H9 (cell line): ENCODE results near the gene LARP1. TPM values are rescaled to one million over a fixed set of nuclear protein-coding genes. Genes with fewer than 3 reads are reported as not detected.
A peak's percentile ranks its signal among the peaks of the same experiment; 100 is the strongest.

ENCODE experiments used
- DNase-seq: peaks from one replicate; pipeline ENCODE4 v3.0.0-alpha.2; 2017
- H2AFZ ChIP-seq: one replicate; pipeline ENCODE4 v1.6.1; 2013; ENCODE audit warnings: mild to moderate bottlenecking, low read length, control low read depth, moderate library complexity
- H2AK5ac ChIP-seq: 2 replicates; pipeline ENCODE4 v1.6.1; 2013; ENCODE audit warnings: low read length, control low read depth, mixed read lengths; ENCODE audit not compliant: insufficient read length
- H2BK120ac ChIP-seq: one replicate; pipeline ENCODE4 v1.6.1; 2013; ENCODE audit warnings: low read depth, mild to moderate bottlenecking, low read length, control low read depth, inconsistent platforms; ENCODE audit not compliant: poor library complexity, severe bottlenecking
- H2BK12ac ChIP-seq: 2 replicates; pipeline ENCODE4 v1.6.1; 2013; ENCODE audit warnings: low read length, control low read depth, mixed read lengths, low read depth; ENCODE audit not compliant: insufficient read length
- H2BK15ac ChIP-seq: 2 replicates; pipeline ENCODE4 v1.6.1; 2013; ENCODE audit warnings: low read depth, low read length, control low read depth
- H2BK20ac ChIP-seq: one replicate; pipeline ENCODE4 v1.6.1; 2013; ENCODE audit warnings: low read depth, mild to moderate bottlenecking, low read length, control low read depth, inconsistent platforms; ENCODE audit not compliant: poor library complexity, severe bottlenecking
- H2BK5ac ChIP-seq: 2 replicates; pipeline ENCODE4 v1.6.1; 2013; ENCODE audit warnings: low read length, control low read depth, mixed read lengths; ENCODE audit not compliant: insufficient read length
- H3K14ac ChIP-seq: 2 replicates; pipeline ENCODE4 v1.6.1; 2013; ENCODE audit warnings: low read length, control low read depth; ENCODE audit not compliant: insufficient read depth
- H3K18ac ChIP-seq: 2 replicates; pipeline ENCODE4 v1.6.1; 2013; ENCODE audit warnings: low read depth, mild to moderate bottlenecking, mixed read lengths, low read length, control low read depth; ENCODE audit not compliant: insufficient read length
- H3K23ac ChIP-seq: 2 replicates; pipeline ENCODE4 v1.6.1; 2013; ENCODE audit warnings: low read length, control low read depth, mixed read lengths, low read depth; ENCODE audit not compliant: insufficient read length
- H3K23me2 ChIP-seq: 2 replicates; pipeline ENCODE4 v1.6.1; 2013; ENCODE audit warnings: low read depth, mild to moderate bottlenecking, mixed read lengths, low read length, control low read depth; ENCODE audit not compliant: insufficient read length, poor library complexity, severe bottlenecking
- H3K27ac ChIP-seq: 2 replicates; pipeline ENCODE4 v1.5.1; 2013; ENCODE audit warnings: low read length, control low read depth, mixed read lengths, low read depth; ENCODE audit not compliant: insufficient read length
- H3K27me3 ChIP-seq: 2 replicates; pipeline ENCODE4 v1.6.1; 2013; ENCODE audit warnings: low read length, control low read depth, inconsistent platforms; ENCODE audit not compliant: insufficient read depth
- H3K4ac ChIP-seq: 2 replicates; pipeline ENCODE4 v1.6.1; 2013; ENCODE audit warnings: low read depth, mild to moderate bottlenecking, control low read depth, inconsistent platforms, low read length, moderate library complexity
- H3K4me1 ChIP-seq: 2 replicates; pipeline ENCODE4 v1.6.1; 2013; ENCODE audit warnings: low read length, control low read depth, inconsistent platforms; ENCODE audit not compliant: insufficient read depth
- H3K4me2 ChIP-seq: 2 replicates; pipeline ENCODE4 v1.6.1; 2013; ENCODE audit warnings: low read length, control low read depth, mixed read lengths; ENCODE audit not compliant: insufficient read length, insufficient read depth
- H3K56ac ChIP-seq: 2 replicates; pipeline ENCODE4 v1.6.1; 2013; ENCODE audit warnings: low read depth, mild to moderate bottlenecking, mixed read lengths, low read length, control low read depth; ENCODE audit not compliant: insufficient read length
- H3K79me1 ChIP-seq: 2 replicates; pipeline ENCODE4 v1.6.1; 2013; ENCODE audit warnings: low read depth, mild to moderate bottlenecking, moderate library complexity, low read length, control low read depth, inconsistent platforms; ENCODE audit not compliant: insufficient read depth, poor library complexity, severe bottlenecking
- H3K79me2 ChIP-seq: 2 replicates; pipeline ENCODE4 v1.6.1; 2013; ENCODE audit warnings: low read length, control low read depth, inconsistent platforms; ENCODE audit not compliant: insufficient read depth
- H3K9ac ChIP-seq: 2 replicates; pipeline ENCODE4 v1.6.1; 2013; ENCODE audit warnings: low read length, control low read depth, mixed read lengths; ENCODE audit not compliant: insufficient read length; ENCODE audit errors: extremely low read depth
- H3K9me3 ChIP-seq: one replicate; pipeline ENCODE4 v1.6.1; 2013; ENCODE audit warnings: low read depth, low read length, inconsistent platforms; ENCODE audit not compliant: control insufficient read depth
- H3T11ph ChIP-seq: one replicate; pipeline ENCODE4 v1.6.1; 2013; ENCODE audit warnings: mild to moderate bottlenecking, low read length, control low read depth, inconsistent platforms
- H4K20me1 ChIP-seq: one replicate; pipeline ENCODE4 v1.6.1; 2013; ENCODE audit not compliant: control insufficient read depth, insufficient read length, insufficient read depth
- H4K5ac ChIP-seq: 2 replicates; pipeline ENCODE4 v1.6.1; 2013; ENCODE audit warnings: low read depth, mild to moderate bottlenecking, mixed read lengths, low read length, control low read depth; ENCODE audit not compliant: insufficient read length
- H4K8ac ChIP-seq: replicated peaks from 2 replicates; pipeline ENCODE4 v1.6.1; 2013; ENCODE audit warnings: low read length, control low read depth, mixed read lengths, low read depth; ENCODE audit not compliant: insufficient read length
- H4K91ac ChIP-seq: 2 replicates; pipeline ENCODE4 v1.6.1; 2013; ENCODE audit warnings: low read depth, mild to moderate bottlenecking, moderate library complexity, mixed read lengths, low read length, control low read depth; ENCODE audit not compliant: insufficient read length
- H3K27ac Mint-ChIP-seq, 3 experiments: 2 replicates in 2 of 3; 3 replicates in 1 of 3; pipeline ENCODE4 v1.8.0; 2020 to 2021; ENCODE audit warnings: mixed read lengths in 3 of 3, mild to moderate bottlenecking in 1 of 3, moderate library complexity in 1 of 3
- H3K27me3 Mint-ChIP-seq: 2 replicates; pipeline ENCODE4 v1.8.0; 2021; ENCODE audit warnings: low read depth, mild to moderate bottlenecking, moderate library complexity, mixed read lengths
- H3K36me3 Mint-ChIP-seq, 3 experiments: 2 replicates in 2 of 3; 3 replicates in 1 of 3; pipeline ENCODE4 v1.8.0; 2020 to 2021; ENCODE audit warnings: low read depth in 3 of 3, mixed read lengths in 3 of 3; ENCODE audit not compliant: insufficient read depth in 1 of 3
- H3K4me1 Mint-ChIP-seq, 2 experiments: 2 replicates each; pipeline ENCODE4 v1.8.0; 2020; ENCODE audit warnings: mixed read lengths in 2 of 2
- H3K4me3 Mint-ChIP-seq, 2 experiments: 2 replicates in 1 of 2; 3 replicates in 1 of 2; pipeline ENCODE4 v1.8.0; 2020 to 2021; ENCODE audit warnings: mild to moderate bottlenecking in 2 of 2, mixed read lengths in 2 of 2, moderate library complexity in 1 of 2
- H3K9me3 Mint-ChIP-seq, 2 experiments: 2 replicates in 1 of 2; 3 replicates in 1 of 2; pipeline ENCODE4 v1.8.0; 2020; ENCODE audit warnings: mild to moderate bottlenecking in 2 of 2, mixed read lengths in 2 of 2, moderate library complexity in 1 of 2
- CTCF ChIP-seq: fragments of 200-600 bp; sonication (generic); conservative IDR thresholded peaks from 3 replicates; pipeline ENCODE4 v1.8.0; 2021; ENCODE audit warnings: antibody characterized with exemption, mild to moderate bottlenecking
- WGBS: extraction: QIAGEN DNeasy Blood & Tissue Kit; methylation state at CpG from one replicate; pipeline ENCODE4 v1.1.7; 2013; ENCODE audit warnings: missing lambda C conversion rate, low lambda C conversion rate, mixed read lengths; ENCODE audit not compliant: insufficient read length; ENCODE audit errors: extremely low coverage; 5-methylcytosine and 5-hydroxymethylcytosine counted together
- total RNA-seq: library from RNA; stranded (reverse); gene quantifications from 2 replicates; pipeline ENCODE4 v1.2.1, GENCODE V29; 2021

Gene LARP1
- total RNA-seq, 1 experiment from 2014 or later, result 405 TPM

- peaks cover 31% of the 10 kb centered on the region for H3K4me1 ChIP-seq
- H2AFZ ChIP-seq, result no peak overlapping the region
- no peaks in the 10 kb centered on the region for H3K23me2 ChIP-seq
- H4K8ac ChIP-seq, result no peak overlapping the region
- peaks cover 93% of the 10 kb centered on the region for H3K79me2 ChIP-seq
- peaks cover 0 to 8% (median 1%) of the 10 kb centered on the region in 3 experiments; a peak in 2 of 7 replicates for H3K36me3 Mint-ChIP-seq
- no peak overlapping the region for H3K4ac ChIP-seq
- no peak overlapping the region for H2BK5ac ChIP-seq
- H3K27me3 ChIP-seq, result no peaks in the 10 kb centered on the region
- TF ChIP-seq CTCF, result peak; percentile 29; the same call in 2 of the 3 replicates
- no peak overlapping the region for H3K27ac ChIP-seq
- no peak overlapping the region for H3K14ac ChIP-seq
- H4K5ac ChIP-seq, result no peak overlapping the region
- no peaks in the 10 kb centered on the region for H3K27me3 Mint-ChIP-seq
- H3K4me2 ChIP-seq, result no peak overlapping the region
- no peak overlapping the region for H3K23ac ChIP-seq
- H3K79me1 ChIP-seq, result peaks cover 3% of the 10 kb centered on the region
- H4K91ac ChIP-seq, result no peak overlapping the region
- peak; percentile 55 for DNase-seq
- WGBS, result no CpG with 5 or more reads among the region's 10 CpGs
- H2BK120ac ChIP-seq, result no peak overlapping the region
- H3K9me3 ChIP-seq, result no peaks in the 10 kb centered on the region
- H3K18ac ChIP-seq, result no peak overlapping the region
- no peak overlapping the region for H2BK20ac ChIP-seq
- no peak overlapping the region for H2AK5ac ChIP-seq
- no peak overlapping the region for H3T11ph ChIP-seq
- H3K9ac ChIP-seq, result no peak overlapping the region
- H4K20me1 ChIP-seq, result no peaks in the 10 kb centered on the region
- peaks cover 81 to 86% of the 10 kb centered on the region in 2 experiments for H3K4me1 Mint-ChIP-seq
- no peak overlapping the region for H3K56ac ChIP-seq
- H3K4me3 Mint-ChIP-seq, result no peak overlapping the region
- H2BK15ac ChIP-seq, result no peak overlapping the region
- H2BK12ac ChIP-seq, result no peak overlapping the region
- no peaks in the 10 kb centered on the region for H3K9me3 Mint-ChIP-seq
- H3K27ac Mint-ChIP-seq, result peak overlapping the region; percentile 83 to 89 (median 85); a peak in 5 of 7 replicates
Observed at GRCh38 chr5:154771383-154771901, 16.3 kb downstream of the LARP1 start.
